Dendritic cell treated with granulocyte-macrophage colony-stimulating factor and Interleukin-4, amounts not matched to agents 40 ng/mL and 50 ng/mL, for 4 days (primary cell): Measurements from ENCODE around the gene STK36.
A peak's percentile ranks its signal among the peaks of the same experiment; 100 is the strongest.

Source experiments
- H3K27ac Mint-ChIP-seq: one replicate; pipeline ENCODE4 v1.8.0; 2022; ENCODE audit warnings: mild to moderate bottlenecking, mixed read lengths
- H3K27me3 Mint-ChIP-seq: one replicate; pipeline ENCODE4 v1.8.0; 2022; ENCODE audit warnings: mild to moderate bottlenecking, mixed read lengths
- H3K36me3 Mint-ChIP-seq: one replicate; pipeline ENCODE4 v1.8.0; 2022; ENCODE audit warnings: low read depth, mixed read lengths
- H3K4me1 Mint-ChIP-seq: one replicate; pipeline ENCODE4 v1.8.0; 2022; ENCODE audit warnings: low read depth, mixed read lengths
- H3K4me3 Mint-ChIP-seq: one replicate; pipeline ENCODE4 v1.8.0; 2022; ENCODE audit warnings: mild to moderate bottlenecking, moderate library complexity, mixed read lengths
- H3K9me3 Mint-ChIP-seq: one replicate; pipeline ENCODE4 v1.8.0; 2022; ENCODE audit warnings: mixed read lengths
- intact Hi-C: fragments of 100-400 bp; cut with micrococcal nuclease; formaldehyde crosslinking; loops from one replicate; pipeline ENCODE4 v1.15.0; 2022

Gene STK36

DNA sequence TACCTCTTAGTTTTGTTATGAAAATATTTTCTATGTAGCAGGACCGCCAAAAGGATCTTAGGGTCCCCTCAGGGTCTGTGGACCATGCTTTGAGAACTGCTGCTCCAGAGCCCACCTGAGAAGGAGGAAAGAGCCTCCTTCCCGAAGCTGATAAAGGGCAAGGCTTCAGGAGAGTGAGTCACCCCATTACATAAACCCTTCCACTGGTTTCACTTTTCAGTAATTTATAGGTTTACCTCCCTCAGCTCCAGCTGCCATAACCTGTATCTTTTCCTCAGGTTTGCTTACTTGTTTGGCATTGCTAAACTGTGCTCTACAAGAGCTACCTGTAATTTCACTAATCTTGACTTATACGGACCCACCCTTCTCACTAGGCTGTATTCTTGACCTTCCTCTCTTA is 45.4 kb downstream of the STK36 start:
- H3K4me1 Mint-ChIP-seq: peaks cover 45% of the 10 kb centered on the region
- no peaks in the 10 kb centered on the region for H3K9me3 Mint-ChIP-seq
- no peak overlapping the region for H3K27ac Mint-ChIP-seq
- no peak overlapping the region for H3K4me3 Mint-ChIP-seq
- intact Hi-C loops: no loop called here
- H3K36me3 Mint-ChIP-seq: peaks cover 23% of the 10 kb centered on the region
- H3K27me3 Mint-ChIP-seq: no peaks in the 10 kb centered on the region

DNA sequence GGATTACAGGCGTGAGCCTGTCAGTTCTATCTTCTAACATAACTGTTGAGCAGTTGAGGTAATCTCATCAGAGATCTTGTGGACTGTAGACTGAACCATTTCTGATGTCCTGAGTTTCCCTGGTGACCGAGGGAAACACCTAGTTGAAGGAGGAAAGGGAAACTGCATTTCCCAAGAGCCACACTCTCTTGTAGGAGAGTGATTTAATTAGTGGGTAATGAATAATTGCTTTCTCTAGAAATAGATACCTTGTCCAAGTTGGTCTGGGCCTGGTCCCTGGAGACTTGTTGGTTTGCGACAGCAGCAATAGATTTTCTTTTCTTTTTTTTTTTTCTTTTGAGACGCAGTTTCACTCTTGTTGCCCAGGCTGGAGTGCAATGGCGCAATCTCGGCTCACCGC is 46.2 kb downstream of the STK36 start:
- intact Hi-C loops: no loop called here
- Mint-ChIP-seq H3K36me3 (peaks cover 23% of the 10 kb centered on the region), H3K27me3 (no peaks in the 10 kb centered on the region), H3K4me1 (peaks cover 50% of the 10 kb centered on the region), H3K4me3 (no peak overlapping the region), H3K9me3 (no peaks in the 10 kb centered on the region), H3K27ac (no peak overlapping the region)

DNA sequence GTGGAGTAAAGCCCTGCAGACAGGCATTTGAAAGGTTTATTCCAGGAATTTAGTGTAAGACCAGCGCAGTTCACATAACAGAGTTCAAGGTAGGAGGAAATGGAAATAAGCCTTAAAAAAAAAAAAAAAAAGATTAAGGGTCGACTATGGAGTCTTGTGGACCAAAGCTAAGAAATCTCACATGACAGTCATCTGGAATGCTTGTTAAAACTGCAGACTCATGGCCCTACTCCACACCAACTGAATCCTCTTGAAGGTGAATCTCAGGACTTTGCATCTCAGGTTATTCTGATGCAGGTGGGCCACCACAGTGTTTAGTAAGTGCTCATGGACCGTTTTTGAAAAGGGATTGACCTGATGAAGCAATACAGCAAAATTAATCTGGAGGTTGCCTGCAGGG is 47.6 kb downstream of the STK36 start:
- intact Hi-C loops: no loop called here
- Mint-ChIP-seq H3K4me3 (no peak overlapping the region), H3K4me1 (peaks cover 53% of the 10 kb centered on the region), H3K36me3 (peaks cover 23% of the 10 kb centered on the region), H3K9me3 (no peaks in the 10 kb centered on the region), H3K27me3 (no peaks in the 10 kb centered on the region), H3K27ac (no peak overlapping the region)

DNA sequence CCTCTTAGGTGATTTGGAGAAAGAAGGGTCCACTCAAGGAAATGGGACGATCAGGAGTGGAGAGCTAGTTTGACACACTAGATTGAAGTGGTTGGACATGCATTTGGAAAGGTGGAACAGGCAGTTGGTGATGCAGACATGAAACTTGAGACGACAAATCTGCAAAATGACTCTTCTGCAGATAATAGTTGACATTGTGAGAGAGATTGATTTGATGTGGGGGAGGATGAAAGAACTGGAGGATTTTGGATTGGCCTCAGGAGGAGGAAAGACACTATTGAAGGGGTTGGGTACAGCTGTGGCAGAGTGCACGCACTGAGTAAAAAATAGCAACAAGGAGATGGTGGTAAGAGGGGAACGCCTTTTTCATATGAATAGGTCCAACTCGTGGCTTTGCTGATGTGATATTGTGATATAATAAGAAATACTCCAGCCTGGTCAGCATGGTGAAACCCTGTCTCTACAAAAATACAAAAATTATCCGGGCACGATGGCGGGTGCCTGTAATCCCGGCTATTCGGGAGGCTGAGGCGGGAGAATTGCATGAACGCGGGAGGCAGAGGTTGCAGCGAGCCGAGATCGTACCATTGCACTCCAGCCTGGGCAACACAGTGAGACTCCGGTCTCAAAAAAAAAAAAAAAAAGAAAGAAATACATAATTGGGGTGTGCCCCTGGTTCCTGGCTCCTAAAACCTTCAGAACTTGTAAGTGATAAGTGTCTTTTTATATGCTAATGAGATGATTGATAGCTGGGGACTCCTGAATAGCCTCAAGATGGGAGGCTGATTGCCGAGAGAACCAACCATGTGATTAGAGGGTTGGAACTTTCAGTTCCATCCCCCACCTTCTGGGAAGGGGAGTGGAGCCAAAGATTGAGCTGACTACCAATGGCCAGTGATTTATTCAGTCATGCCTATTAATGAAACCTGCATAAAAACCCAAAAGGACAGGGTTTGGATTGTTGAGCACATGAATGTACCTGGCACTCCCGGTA is 48.5 kb downstream of the STK36 start:
- Mint-ChIP-seq H3K27ac (no peak overlapping the region), H3K4me1 (peaks cover 55% of the 10 kb centered on the region), H3K4me3 (no peak overlapping the region)

DNA sequence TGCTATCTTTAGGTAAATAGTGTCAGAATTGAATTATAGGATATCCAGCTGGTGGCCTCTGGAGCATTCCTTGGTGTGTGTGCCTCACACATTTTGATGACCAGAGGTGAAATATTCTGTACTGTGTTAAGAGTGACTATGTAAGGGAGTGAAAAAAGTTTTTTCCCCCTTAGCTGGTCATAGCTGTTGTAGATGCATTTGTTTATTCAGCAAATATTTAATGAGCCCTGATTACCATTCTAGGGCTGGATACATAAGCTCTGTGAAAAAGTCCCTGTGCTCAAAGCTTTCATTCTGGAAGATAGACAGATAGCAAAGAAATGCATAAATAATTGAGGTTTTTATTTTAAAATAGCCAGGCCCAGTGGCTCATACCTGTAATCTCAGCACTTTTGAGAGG is 49.6 kb downstream of the STK36 start:
- Mint-ChIP-seq H3K9me3 (peaks cover 8% of the 10 kb centered on the region), H3K4me3 (no peak overlapping the region), H3K27me3 (no peaks in the 10 kb centered on the region), H3K4me1 (peaks cover 55% of the 10 kb centered on the region), H3K27ac (no peak overlapping the region), H3K36me3 (peaks cover 31% of the 10 kb centered on the region)
- intact Hi-C loops: no loop called here

More for the DNA sequence above, 48.5 kb downstream of the STK36 start:
- intact Hi-C loops: no loop called here
- Mint-ChIP-seq H3K9me3 (no peaks in the 10 kb centered on the region), H3K36me3 (peaks cover 27% of the 10 kb centered on the region), H3K27me3 (no peaks in the 10 kb centered on the region)

DNA sequence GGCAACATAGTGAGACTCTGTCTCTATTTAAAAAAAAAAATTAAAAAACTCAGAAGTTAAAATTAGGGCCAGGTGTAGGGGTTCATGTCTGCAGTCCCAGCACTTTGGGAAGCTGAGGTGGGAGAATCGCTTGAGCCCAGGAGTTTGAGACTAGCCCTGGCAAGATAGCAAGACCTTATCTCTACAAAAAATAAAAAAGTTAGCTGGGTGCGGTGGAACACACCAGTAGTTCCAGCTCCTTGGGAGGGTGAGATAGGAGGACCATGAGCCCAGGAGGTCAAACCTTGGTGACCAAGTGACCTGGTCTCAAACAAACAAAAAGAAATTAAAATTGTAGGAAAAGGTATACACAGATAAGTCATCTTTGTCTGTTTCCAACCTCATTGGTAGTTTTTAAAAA is 50.0 kb downstream of the STK36 start:
- Mint-ChIP-seq H3K27me3 (no peaks in the 10 kb centered on the region), H3K27ac (no peak overlapping the region), H3K4me1 (peaks cover 53% of the 10 kb centered on the region), H3K9me3 (peaks cover 12% of the 10 kb centered on the region), H3K4me3 (no peak overlapping the region), H3K36me3 (peaks cover 35% of the 10 kb centered on the region)
- intact Hi-C loops: no loop called here

DNA sequence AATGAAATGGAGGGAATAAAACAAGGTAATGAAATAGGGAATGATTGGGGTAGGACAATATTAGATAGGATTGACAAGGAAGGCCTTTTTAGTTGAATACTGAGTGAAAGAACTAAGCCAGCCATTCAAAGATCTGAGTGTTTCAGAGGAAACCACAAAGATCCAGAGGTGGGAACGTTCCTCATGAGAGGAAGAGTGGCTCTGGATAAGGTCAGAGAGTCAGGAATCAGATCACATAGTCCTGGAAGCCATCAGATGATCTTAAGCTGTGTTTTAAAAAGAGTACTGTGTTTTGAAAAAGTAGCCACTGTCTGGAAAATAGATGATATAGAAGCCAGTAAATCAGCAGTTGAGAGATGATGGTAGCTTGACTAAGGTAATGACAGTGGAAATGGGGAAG is 50.5 kb downstream of the STK36 start:
- Mint-ChIP-seq H3K36me3 (peaks cover 40% of the 10 kb centered on the region), H3K4me3 (no peak overlapping the region), H3K27me3 (no peaks in the 10 kb centered on the region), H3K4me1 (peaks cover 48% of the 10 kb centered on the region), H3K27ac (peak overlapping the region; percentile 47), H3K9me3 (peaks cover 17% of the 10 kb centered on the region)
- intact Hi-C loops: no loop called here

DNA sequence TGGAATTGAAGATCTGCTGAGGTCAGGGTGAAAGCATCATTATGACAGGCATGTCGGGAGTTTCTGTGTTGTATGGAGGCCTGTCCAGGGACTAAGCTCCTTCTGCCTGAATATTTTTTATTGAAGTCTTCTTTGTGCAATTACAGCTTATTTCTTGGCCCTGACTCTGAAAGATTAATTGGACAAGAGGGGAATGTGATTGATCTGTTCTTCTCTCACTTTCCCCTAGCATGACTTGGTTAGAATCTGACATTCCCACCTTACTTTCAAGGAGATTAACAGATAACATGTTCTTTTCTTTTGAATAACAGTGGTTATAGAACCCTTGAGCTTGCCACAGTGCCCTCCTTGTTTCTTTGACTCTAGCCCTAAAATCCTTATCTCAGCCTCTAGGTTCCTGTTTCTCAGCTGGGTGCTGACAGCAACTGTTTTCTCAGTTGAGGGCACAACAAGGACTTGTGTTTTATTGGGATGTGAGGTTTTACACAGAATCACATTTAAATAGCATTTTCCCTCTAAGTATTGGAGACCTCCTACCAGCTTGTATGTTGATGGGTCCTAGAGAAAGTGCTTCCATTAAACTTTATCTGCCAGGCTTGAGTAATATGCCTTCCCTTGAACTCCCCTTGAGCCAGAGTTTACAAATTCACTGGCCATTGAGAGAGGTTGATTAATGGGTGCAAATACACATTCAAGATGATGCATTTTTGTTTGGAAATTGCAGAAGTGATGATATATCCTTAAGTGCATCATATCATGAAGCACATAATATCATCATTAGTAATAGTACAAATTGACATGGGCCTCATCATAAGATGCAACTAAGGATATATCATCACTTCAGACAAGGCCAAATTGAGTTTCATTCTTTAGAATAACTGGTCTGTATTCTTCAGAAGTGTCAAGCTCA is 51.2 kb downstream of the STK36 start:
- H3K36me3 Mint-ChIP-seq: peaks cover 46% of the 10 kb centered on the region
- intact Hi-C loops: no loop called here
- H3K27me3 Mint-ChIP-seq: no peaks in the 10 kb centered on the region
- H3K4me3 Mint-ChIP-seq: no peak overlapping the region
- H3K27ac Mint-ChIP-seq: peak overlapping the region; percentile 47
- H3K4me1 Mint-ChIP-seq: peaks cover 44% of the 10 kb centered on the region
- peaks cover 24% of the 10 kb centered on the region for H3K9me3 Mint-ChIP-seq

DNA sequence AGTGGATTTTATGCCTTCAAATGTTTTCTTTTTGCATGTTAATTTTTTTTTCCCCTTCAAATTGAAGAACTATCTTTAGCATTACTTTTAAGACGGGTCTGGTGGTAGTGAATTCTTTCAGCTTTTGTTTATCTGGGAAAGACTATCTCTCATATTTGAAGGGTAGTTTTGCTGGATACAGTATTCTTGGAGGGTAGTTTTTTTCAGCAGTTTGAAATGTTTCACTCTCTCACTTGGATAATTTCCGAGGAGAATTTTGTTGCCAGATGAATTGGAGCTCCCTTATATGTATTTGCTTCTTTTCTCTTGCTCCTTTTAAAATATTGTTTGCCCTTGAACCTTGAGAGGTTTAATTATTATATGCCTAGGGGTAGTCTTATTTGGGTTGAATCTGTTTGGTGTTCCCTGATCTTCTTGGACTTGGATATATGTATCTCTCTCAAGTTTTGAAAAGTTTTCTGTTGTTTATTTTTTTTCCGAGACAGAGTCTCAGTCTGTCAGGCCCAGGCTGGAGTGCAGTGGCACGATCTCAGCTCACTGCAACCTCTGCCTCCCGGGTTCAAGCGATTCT is 54.2 kb downstream of the STK36 start:
- H3K36me3 Mint-ChIP-seq: peaks cover 37% of the 10 kb centered on the region
- peaks cover 24% of the 10 kb centered on the region for H3K9me3 Mint-ChIP-seq
- no peaks in the 10 kb centered on the region for H3K27me3 Mint-ChIP-seq
- intact Hi-C loops: no loop called here
- peaks cover 42% of the 10 kb centered on the region for H3K4me1 Mint-ChIP-seq
- H3K27ac Mint-ChIP-seq: no peak overlapping the region
- H3K4me3 Mint-ChIP-seq: no peak overlapping the region

DNA sequence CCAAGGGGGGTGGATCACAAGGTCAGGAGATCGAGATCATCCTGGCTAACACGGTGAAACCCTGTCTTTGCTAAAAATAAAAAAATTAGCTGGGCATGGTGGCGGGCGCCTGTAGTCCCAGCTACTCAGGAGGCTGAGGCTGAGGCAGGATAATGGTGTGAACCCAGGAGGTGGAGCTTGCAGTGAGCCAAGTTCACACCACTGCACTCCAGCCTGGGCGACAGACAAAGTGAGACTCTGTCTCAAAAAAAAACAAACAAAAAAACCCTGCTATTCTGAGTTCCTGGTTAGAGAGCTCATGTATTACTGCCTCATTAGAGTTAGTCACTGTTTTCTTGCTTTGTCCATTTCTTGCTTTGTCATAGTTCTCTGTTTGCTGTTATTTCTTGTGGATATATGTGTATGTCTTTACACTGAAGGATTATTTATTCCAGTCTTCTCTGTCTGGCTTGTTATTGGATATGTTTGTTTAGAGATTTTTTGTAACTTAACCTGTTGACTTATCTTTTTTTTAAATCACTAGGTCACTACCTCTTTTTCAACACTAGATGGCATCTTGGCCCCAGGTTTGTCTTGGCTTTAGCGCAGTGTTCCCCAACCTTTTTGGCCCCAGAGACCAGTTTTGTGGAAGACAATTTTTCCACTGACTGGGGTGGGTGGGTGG is 55.7 kb downstream of the STK36 start:
- Mint-ChIP-seq H3K4me1 (peaks cover 49% of the 10 kb centered on the region), H3K27me3 (no peaks in the 10 kb centered on the region), H3K27ac (no peak overlapping the region), H3K4me3 (no peak overlapping the region), H3K36me3 (peaks cover 37% of the 10 kb centered on the region), H3K9me3 (peaks cover 24% of the 10 kb centered on the region)
- intact Hi-C loops: loop anchor here (1.0 kb wide), 1 partner anchor 120 kb away; no protein-coding TSS in a partner anchor

DNA sequence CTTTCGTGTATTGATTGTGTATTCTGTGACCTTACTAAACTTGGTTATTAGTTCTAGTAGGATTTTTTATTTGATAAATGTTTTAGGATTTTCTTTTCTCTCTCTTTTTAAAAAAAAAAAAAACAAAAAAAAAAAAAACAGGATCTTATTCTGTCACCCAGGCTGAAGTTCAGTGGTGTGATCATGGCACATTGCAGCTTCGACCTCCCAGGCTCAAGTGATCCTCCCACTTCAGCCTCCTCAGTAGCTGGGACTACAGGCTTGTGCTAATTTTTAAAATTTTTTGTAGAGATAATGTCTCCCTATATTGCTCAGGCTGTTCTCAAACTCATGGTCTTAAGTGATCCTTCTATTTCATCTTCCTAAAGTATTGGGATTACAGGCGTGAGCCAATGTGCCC is 57.8 kb downstream of the STK36 start:
- Mint-ChIP-seq H3K27ac (no peak overlapping the region), H3K36me3 (peaks cover 50% of the 10 kb centered on the region), H3K4me1 (peaks cover 51% of the 10 kb centered on the region), H3K27me3 (no peaks in the 10 kb centered on the region), H3K9me3 (peaks cover 24% of the 10 kb centered on the region), H3K4me3 (no peak overlapping the region)
- intact Hi-C loops: loop anchor here (10.0 kb wide), 1 partner anchor 55 kb away; the partner anchor contains the start of gene CYP27A1

DNA sequence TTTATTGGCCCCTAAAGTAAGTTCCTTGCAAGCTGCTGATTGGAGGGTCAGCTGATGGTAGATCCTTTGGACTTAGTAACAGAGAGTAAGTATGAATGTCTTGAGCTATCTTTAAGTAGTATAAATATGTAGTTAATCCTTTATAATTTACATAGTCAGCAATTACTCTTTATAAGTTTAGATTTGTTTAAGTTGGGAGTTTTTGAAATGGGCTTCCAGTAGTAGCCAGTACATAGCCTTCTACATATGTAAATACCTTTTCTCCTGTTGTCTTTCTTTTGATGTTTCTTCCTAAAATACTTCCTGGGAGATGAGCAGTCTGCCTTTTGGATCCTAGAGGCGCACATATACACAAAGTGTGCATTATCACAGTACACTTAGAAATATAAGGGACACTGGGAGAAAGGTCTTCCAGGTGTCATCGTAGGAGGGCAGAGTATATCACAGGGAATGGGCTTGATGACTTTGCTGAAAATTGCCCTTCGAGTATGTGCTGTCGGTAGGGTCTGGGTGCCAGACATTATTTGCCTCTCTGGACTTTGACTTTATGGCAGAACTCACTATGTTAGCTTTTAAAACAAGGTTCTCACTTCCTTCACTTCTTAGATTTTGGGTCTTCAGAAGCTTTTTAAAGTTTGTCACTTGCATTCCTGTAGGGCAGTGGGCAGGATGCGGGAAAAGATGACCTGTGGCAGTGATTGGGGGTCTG is 60.3 kb downstream of the STK36 start:
- peak overlapping the region; percentile 78 for H3K27ac Mint-ChIP-seq
- peaks cover 10% of the 10 kb centered on the region for H3K9me3 Mint-ChIP-seq
- peaks cover 62% of the 10 kb centered on the region for H3K4me1 Mint-ChIP-seq
- no peaks in the 10 kb centered on the region for H3K27me3 Mint-ChIP-seq
- peaks cover 47% of the 10 kb centered on the region for H3K36me3 Mint-ChIP-seq
- no peak overlapping the region for H3K4me3 Mint-ChIP-seq
- intact Hi-C loops: loop anchor here (10.0 kb wide), 1 partner anchor 53 kb away; the partner anchor contains the start of gene CYP27A1

DNA sequence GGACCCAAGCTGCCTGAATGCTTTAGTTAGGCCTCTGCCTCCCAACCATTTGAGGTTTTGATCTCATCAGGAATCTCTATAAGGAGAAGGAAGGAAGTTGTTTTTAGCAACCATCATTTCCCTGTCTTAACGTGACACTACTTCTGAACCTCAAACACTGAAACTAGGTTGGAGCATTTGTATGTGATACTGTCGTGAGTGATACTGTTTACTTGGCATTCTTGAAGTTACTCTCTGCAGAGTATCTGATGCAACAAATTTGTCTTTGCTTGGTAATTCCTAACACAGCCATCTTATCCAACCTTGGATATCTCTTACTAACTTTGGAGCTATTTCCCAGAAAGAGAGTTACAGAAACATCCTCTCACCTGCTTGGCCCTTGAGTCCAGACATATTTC is 60.9 kb downstream of the STK36 start:
- H3K4me3 Mint-ChIP-seq: no peak overlapping the region
- peaks cover 62% of the 10 kb centered on the region for H3K4me1 Mint-ChIP-seq
- H3K27me3 Mint-ChIP-seq: no peaks in the 10 kb centered on the region
- H3K36me3 Mint-ChIP-seq: peaks cover 47% of the 10 kb centered on the region
- intact Hi-C loops: loop anchor here (10.0 kb wide), 1 partner anchor 52 kb away; the partner anchor contains the start of gene CYP27A1
- H3K27ac Mint-ChIP-seq: peak overlapping the region; percentile 78
- H3K9me3 Mint-ChIP-seq: peaks cover 4% of the 10 kb centered on the region
